GM23338 (cell line): ENCODE results near the gene CUBN.

Experiments used
- CTCF ChIP-seq, 2 experiments: fragments of 200-600 bp in 1 of 2; sonication (generic) in 1 of 2; conservative IDR thresholded peaks; 2 replicates each; pipeline versions ENCODE4 v1.5.1 to v1.6.1; 2016 to 2017; ENCODE audit warnings: antibody characterized with exemption in 2 of 2, low read depth in 2 of 2, mild to moderate bottlenecking in 2 of 2, moderate library complexity in 1 of 2
- EZH2 ChIP-seq: fragments of 200-600 bp; sonication (generic); IDR thresholded peaks from one replicate; pipeline ENCODE4 v1.8.0; 2017; ENCODE audit warnings: antibody characterized with exemption, mild to moderate bottlenecking, low read depth; ENCODE audit not compliant: unreplicated experiment
- JUNB ChIP-seq: IDR thresholded peaks from one replicate; pipeline ENCODE4 v1.6.1; 2016; ENCODE audit warnings: antibody characterized with exemption; ENCODE audit not compliant: unreplicated experiment
- REST ChIP-seq: IDR thresholded peaks from one replicate; pipeline ENCODE4 v1.6.1; 2018; ENCODE audit warnings: antibody characterized with exemption; ENCODE audit not compliant: unreplicated experiment

- TF ChIP-seq EZH2, result no peak
- no peak for TF ChIP-seq CTCF (conservative IDR thresholded peaks at IDR 0.05; ENCODE audit: low read depth in 2 of 2)
- TF ChIP-seq REST, result no peak
- TF ChIP-seq JUNB, result no peak
These were observed 99.9 kb downstream of the CUBN start for GRCh38 chr10:17029581-17030271.
